Caco-2 (cell line): Measurements from ENCODE around the gene SLC35F5. TPM values are rescaled to one million over a fixed set of nuclear protein-coding genes. Genes with fewer than 3 reads are reported as not detected.
"Not testable (repeated sequence)": the region's sequence is repeated elsewhere in the genome, so short reads cannot be mapped to it uniquely, and the experiment has no call there.

Experiments used
- BruUV-seq: library from RNA; stranded (reverse); fragments of 400-500 nt; replicated peaks from 2 replicates; lab custom pipeline; 2021; lab: Mats Ljungman, UMichigan
- CTCF ChIA-PET: fragments of 300-600 bp; sonication (Branson Sonifier 250); formaldehyde crosslinking; loops from one replicate; lab custom pipeline; 2022; ENCODE audit warnings: antibody characterized with exemption; lab: Charles Lee
- POLR2A ChIA-PET: fragments of 300-600 bp; sonication (Branson Sonifier 250); formaldehyde crosslinking; loops from one replicate; lab custom pipeline; 2022; ENCODE audit warnings: antibody characterized with exemption; lab: Charles Lee
- DNase-seq, 2 experiments: peaks; one replicate each; pipeline versions ENCODE4 v3.0.0 to v3.0.0-alpha.2; 2020 to 2022
- H3K27me3 ChIP-seq: replicated peaks from 2 replicates; pipeline ENCODE4 v1.6.0; 2011; ENCODE audit warnings: low read length; ENCODE audit not compliant: control insufficient read depth, insufficient read depth
- H3K36me3 ChIP-seq: 2 replicates; pipeline ENCODE4 v1.5.1; 2011; ENCODE audit warnings: low read length; ENCODE audit not compliant: control insufficient read depth, insufficient read depth
- H3K4me1 ChIP-seq: fragments of 250-450 bp; sonication (Bioruptor Pico); 2 replicates; pipeline ENCODE4 v1.5.1; 2020; ENCODE audit warnings: mild to moderate bottlenecking
- H3K4me3 ChIP-seq: 2 replicates; pipeline ENCODE4 v1.5.1; 2011; ENCODE audit warnings: low read depth, mild to moderate bottlenecking, control low read depth, low read length
- H3K9me3 ChIP-seq: fragments of 250-450 bp; sonication (Bioruptor Pico); 2 replicates; pipeline ENCODE4 v1.5.1; 2020; ENCODE audit warnings: mild to moderate bottlenecking, moderate library complexity
- H3K27ac Mint-ChIP-seq: one replicate; pipeline ENCODE4 v1.8.0; 2022; ENCODE audit warnings: mixed read lengths; ENCODE audit not compliant: unreplicated experiment
- H3K27me3 Mint-ChIP-seq: one replicate; pipeline ENCODE4 v1.8.0; 2022; ENCODE audit warnings: mixed read lengths; ENCODE audit not compliant: insufficient read depth, unreplicated experiment
- H3K36me3 Mint-ChIP-seq: one replicate; pipeline ENCODE4 v1.8.0; 2022; ENCODE audit warnings: mild to moderate bottlenecking, mixed read lengths; ENCODE audit not compliant: insufficient read depth, unreplicated experiment
- H3K4me1 Mint-ChIP-seq: one replicate; pipeline ENCODE4 v1.8.0; 2022; ENCODE audit warnings: low read depth, mixed read lengths; ENCODE audit not compliant: unreplicated experiment
- H3K4me3 Mint-ChIP-seq: one replicate; pipeline ENCODE4 v1.8.0; 2022; ENCODE audit warnings: mild to moderate bottlenecking, moderate library complexity, mixed read lengths; ENCODE audit not compliant: unreplicated experiment
- H3K9me3 Mint-ChIP-seq: one replicate; pipeline ENCODE4 v1.8.0; 2022; ENCODE audit warnings: mixed read lengths; ENCODE audit not compliant: unreplicated experiment
- CTCF ChIP-seq, 2 experiments: fragments of 200-600 bp in 1 of 2; IDR thresholded peaks; 1 replicate in 1 of 2; 2 replicates in 1 of 2; pipeline versions ENCODE4 v1.5.1 to v1.8.0; 2011 to 2022; ENCODE audit warnings: antibody characterized with exemption in 1 of 2, control low read depth in 1 of 2, inconsistent platforms in 1 of 2, low read depth in 1 of 2, low read length in 1 of 2, mild to moderate bottlenecking in 1 of 2, moderate library complexity in 1 of 2; ENCODE audit not compliant: insufficient read depth in 1 of 2, severe bottlenecking in 1 of 2, unreplicated experiment in 1 of 2
- intact Hi-C: fragments of 100-400 bp; cut with micrococcal nuclease; formaldehyde crosslinking; loops from one replicate; pipeline ENCODE4 v1.10.0; 2022; ENCODE audit not compliant: unreplicated experiment
- total RNA-seq: library from RNA; stranded (reverse); gene quantifications from 2 replicates; pipeline ENCODE4 v1.2.3, GENCODE V29; 2022

Gene SLC35F5
- total RNA-seq, 1 experiment from 2014 or later, result 149 TPM

- CTCF ChIA-PET, result no interaction called here
- Histone ChIP-seq H3K27me3 (no peaks in the 10 kb centered on the region), H3K4me3 (no peak overlapping the region), H3K9me3 (no peaks in the 10 kb centered on the region), H3K4me1 (no peaks in the 10 kb centered on the region), H3K36me3 (no peaks in the 10 kb centered on the region)
- no peaks in the 10 kb centered on the region for H3K36me3 Mint-ChIP-seq
- H3K9me3 Mint-ChIP-seq, result no peaks in the 10 kb centered on the region
- DNase-seq, result no peak
- H3K4me3 Mint-ChIP-seq, result no peak overlapping the region
- BruUV-seq, result no TSS peak
- no peak for TF ChIP-seq CTCF (IDR thresholded peaks at IDR 0.05; ENCODE audit: insufficient read depth in 1 of 2, low read depth in 1 of 2, low read length in 1 of 2, severe bottlenecking in 1 of 2, unreplicated experiment in 1 of 2)
- H3K27ac Mint-ChIP-seq, result no peak overlapping the region
- intact Hi-C loops, result no loop called here
- H3K27me3 Mint-ChIP-seq, result no peaks in the 10 kb centered on the region
- peaks cover 7% of the 10 kb centered on the region for H3K4me1 Mint-ChIP-seq
- POLR2A ChIA-PET, result no interaction called here
These were observed 58.9 kb downstream of the SLC35F5 start for GRCh38 chr2:113697516-113697915.

- ChIA-PET POLR2A (no interaction called here), CTCF (no interaction called here)
- Mint-ChIP-seq H3K9me3 (no peaks in the 10 kb centered on the region), H3K4me1 (no peaks in the 10 kb centered on the region), H3K27ac (no peak overlapping the region), H3K27me3 (no peaks in the 10 kb centered on the region), H3K36me3 (no peaks in the 10 kb centered on the region), H3K4me3 (no peak overlapping the region)
- H3K27me3 ChIP-seq, result no peaks in the 10 kb centered on the region
- intact Hi-C loops, result no loop called here
- BruUV-seq, result no TSS peak
- H3K4me1 ChIP-seq, result no peaks in the 10 kb centered on the region
- H3K36me3 ChIP-seq, result no peaks in the 10 kb centered on the region
- DNase-seq, result no peak
- H3K4me3 ChIP-seq, result no peak overlapping the region
- H3K9me3 ChIP-seq, result no peaks in the 10 kb centered on the region
- no peak for TF ChIP-seq CTCF (IDR thresholded peaks at IDR 0.05; ENCODE audit: insufficient read depth in 1 of 2, low read depth in 1 of 2, low read length in 1 of 2, severe bottlenecking in 1 of 2, unreplicated experiment in 1 of 2)
These were observed 62.0 kb downstream of the SLC35F5 start for GRCh38 chr2:113694438-113694837.

- TF ChIP-seq CTCF (IDR thresholded peaks at IDR 0.05; ENCODE audit: insufficient read depth in 1 of 2, low read depth in 1 of 2, low read length in 1 of 2, severe bottlenecking in 1 of 2, unreplicated experiment in 1 of 2), result no peak
- Histone ChIP-seq H3K9me3 (no peaks in the 10 kb centered on the region), H3K36me3 (no peaks in the 10 kb centered on the region), H3K4me1 (no peaks in the 10 kb centered on the region), H3K4me3 (no peak overlapping the region), H3K27me3 (no peaks in the 10 kb centered on the region)
- DNase-seq, result no peak
- Mint-ChIP-seq H3K9me3 (no peaks in the 10 kb centered on the region), H3K27ac (no peak overlapping the region), H3K27me3 (no peaks in the 10 kb centered on the region), H3K4me1 (no peaks in the 10 kb centered on the region), H3K36me3 (no peaks in the 10 kb centered on the region), H3K4me3 (no peak overlapping the region)
- no TSS peak for BruUV-seq
- intact Hi-C loops, result no loop called here
- ChIA-PET POLR2A (no interaction called here), CTCF (no interaction called here)
These were observed 63.6 kb downstream of the SLC35F5 start for GRCh38 chr2:113692698-113693428.

GRCh38 chr2:113690871-113691270 is 65.6 kb downstream of the SLC35F5 start:
- H3K4me1 ChIP-seq, H3K36me3 ChIP-seq, H3K27ac Mint-ChIP-seq, H3K36me3 Mint-ChIP-seq, CTCF ChIA-PET, POLR2A ChIA-PET, H3K4me1 Mint-ChIP-seq, intact Hi-C loops, H3K9me3 ChIP-seq, BruUV-seq, H3K9me3 Mint-ChIP-seq, DNase-seq, H3K4me3 ChIP-seq, H3K27me3 ChIP-seq, H3K4me3 Mint-ChIP-seq, H3K27me3 Mint-ChIP-seq: not testable (repeated sequence)
